KOPT-K1 (cell line): ENCODE measurements around the gene NCR3LG1.

Experiments
- H3K27ac ChIP-seq: fragments of 200-600 bp; sonication (generic); 2 replicates; pipeline ENCODE4 v1.5.1; 2016; ENCODE audit warnings: antibody characterized with exemption, mild to moderate bottlenecking, low read depth, low read length; ENCODE audit not compliant: poor library complexity, severe bottlenecking
- H3K36me3 ChIP-seq: fragments of 200-600 bp; sonication (generic); 2 replicates; pipeline ENCODE4 v1.5.1; 2017; ENCODE audit warnings: antibody characterized with exemption, mild to moderate bottlenecking, low read length, moderate library complexity; ENCODE audit not compliant: insufficient read depth
- H3K9me3 ChIP-seq: fragments of 200-600 bp; sonication (generic); 2 replicates; pipeline ENCODE4 v1.5.1; 2017; ENCODE audit warnings: antibody characterized with exemption, low read length, mild to moderate bottlenecking; ENCODE audit not compliant: insufficient read depth, poor library complexity, severe bottlenecking

The NCR3LG1 gene

GRCh38 chr11:17395978-17396377, 44.4 kb downstream of the NCR3LG1 start:
- Histone ChIP-seq H3K36me3 (no peaks in the 10 kb centered on the region), H3K27ac (no peak overlapping the region), H3K9me3 (no peaks in the 10 kb centered on the region)

- Histone ChIP-seq H3K27ac (no peak overlapping the region), H3K36me3 (no peaks in the 10 kb centered on the region), H3K9me3 (no peaks in the 10 kb centered on the region)
Measured at GRCh38 chr11:17396598-17397310, 45.2 kb downstream of the NCR3LG1 start.

- Histone ChIP-seq H3K27ac (no peak overlapping the region), H3K36me3 (no peaks in the 10 kb centered on the region), H3K9me3 (no peaks in the 10 kb centered on the region)
Measured at GRCh38 chr11:17397311-17398002, 45.9 kb downstream of the NCR3LG1 start.

GRCh38 chr11:17399236-17399635, 47.6 kb downstream of the NCR3LG1 start:
- no peak overlapping the region for H3K27ac ChIP-seq
- H3K36me3 ChIP-seq, result no peaks in the 10 kb centered on the region
- no peaks in the 10 kb centered on the region for H3K9me3 ChIP-seq

GRCh38 chr11:17400048-17400775, 48.6 kb downstream of the NCR3LG1 start:
- Histone ChIP-seq H3K9me3 (no peaks in the 10 kb centered on the region), H3K27ac (no peak overlapping the region), H3K36me3 (no peaks in the 10 kb centered on the region)

- Histone ChIP-seq H3K27ac (no peak overlapping the region), H3K9me3 (no peaks in the 10 kb centered on the region)
Measured at GRCh38 chr11:17401316-17401715, 49.7 kb downstream of the NCR3LG1 start.

GRCh38 chr11:17401841-17402240, 50.2 kb downstream of the NCR3LG1 start:
- Histone ChIP-seq H3K27ac (no peak overlapping the region), H3K9me3 (no peaks in the 10 kb centered on the region), H3K36me3 (no peaks in the 10 kb centered on the region)

More at GRCh38 chr11:17401316-17401715, 49.7 kb downstream of the NCR3LG1 start:
- H3K36me3 ChIP-seq, result no peaks in the 10 kb centered on the region

GRCh38 chr11:17402486-17402885, 50.9 kb downstream of the NCR3LG1 start:
- no peaks in the 10 kb centered on the region for H3K36me3 ChIP-seq
- no peaks in the 10 kb centered on the region for H3K9me3 ChIP-seq
- no peak overlapping the region for H3K27ac ChIP-seq

GRCh38 chr11:17403980-17404759, 52.6 kb downstream of the NCR3LG1 start:
- no peak overlapping the region for H3K27ac ChIP-seq
- no peaks in the 10 kb centered on the region for H3K9me3 ChIP-seq
- no peaks in the 10 kb centered on the region for H3K36me3 ChIP-seq

- Histone ChIP-seq H3K27ac (no peak overlapping the region), H3K36me3 (no peaks in the 10 kb centered on the region), H3K9me3 (no peaks in the 10 kb centered on the region)
Measured at GRCh38 chr11:17405232-17406005, 53.8 kb downstream of the NCR3LG1 start.

GRCh38 chr11:17406082-17406817, 54.6 kb downstream of the NCR3LG1 start:
- no peak overlapping the region for H3K27ac ChIP-seq
- no peaks in the 10 kb centered on the region for H3K36me3 ChIP-seq
- H3K9me3 ChIP-seq, result no peaks in the 10 kb centered on the region

- Histone ChIP-seq H3K36me3 (no peaks in the 10 kb centered on the region), H3K9me3 (no peaks in the 10 kb centered on the region), H3K27ac (no peak overlapping the region)
Measured at GRCh38 chr11:17406818-17407149, 55.2 kb downstream of the NCR3LG1 start.

- Histone ChIP-seq H3K9me3 (no peaks in the 10 kb centered on the region), H3K27ac (no peak overlapping the region), H3K36me3 (no peaks in the 10 kb centered on the region)
Measured at GRCh38 chr11:17407575-17407974, 56.0 kb downstream of the NCR3LG1 start.

GRCh38 chr11:17408026-17408425, 56.4 kb downstream of the NCR3LG1 start:
- H3K9me3 ChIP-seq, result no peaks in the 10 kb centered on the region
- H3K27ac ChIP-seq, result no peak overlapping the region
- no peaks in the 10 kb centered on the region for H3K36me3 ChIP-seq
